CD4-positive, alpha-beta memory T cell (primary cell): Measurements from ENCODE around the gene APOA1. TPM values are rescaled to one million over a fixed set of nuclear protein-coding genes. Genes with fewer than 3 reads are reported as not detected.

Experiments used
- CTCF ChIA-PET: fragments of 350-600 bp; sonication (Branson Sonifier 250); formaldehyde crosslinking; loops from one replicate; lab custom pipeline; 2021; ENCODE audit warnings: inconsistent platforms; ENCODE audit not compliant: partially characterized antibody; lab: Charles Lee
- POLR2A ChIA-PET: fragments of 350-600 bp; sonication (Branson Sonifier 250); formaldehyde crosslinking; loops from one replicate; lab custom pipeline; 2021; ENCODE audit not compliant: partially characterized antibody; lab: Charles Lee
- DNase-seq, 5 donors: peaks; one replicate each; pipeline versions ENCODE4 v3.0.0 to v3.0.0-alpha.2; 2020 to 2022; ENCODE audit warnings: mixed read lengths in 1 of 5
- H3K27ac ChIP-seq: one replicate; pipeline ENCODE4 v1.7.0; 2013; ENCODE audit warnings: low read depth, low read length
- H3K27me3 ChIP-seq: 2 replicates; pipeline ENCODE4 v1.7.0; 2013; ENCODE audit warnings: mild to moderate bottlenecking, low read length, moderate library complexity; ENCODE audit not compliant: insufficient read depth
- H3K36me3 ChIP-seq: 2 replicates; pipeline ENCODE4 v1.7.0; 2013; ENCODE audit warnings: mild to moderate bottlenecking, low read length, moderate library complexity; ENCODE audit not compliant: insufficient read depth
- H3K4me1 ChIP-seq: 2 replicates; pipeline ENCODE4 v1.7.0; 2013; ENCODE audit warnings: mild to moderate bottlenecking, low read length, moderate library complexity; ENCODE audit not compliant: insufficient read depth
- H3K4me3 ChIP-seq, 2 donors: one replicate each; pipeline ENCODE4 v1.7.0; 2013; ENCODE audit warnings: low read length in 2 of 2, mild to moderate bottlenecking in 1 of 2
- H3K9me3 ChIP-seq, 2 donors: one replicate each; pipeline ENCODE4 v1.7.0; 2013; ENCODE audit warnings: low read length in 2 of 2, control low read depth in 1 of 2; ENCODE audit not compliant: control insufficient read depth in 1 of 2
- H3K27ac Mint-ChIP-seq, 7 donors: one replicate each; pipeline ENCODE4 v1.8.0; 2020 to 2021; ENCODE audit warnings: mixed read lengths in 7 of 7, mild to moderate bottlenecking in 6 of 7, inconsistent platforms in 3 of 7, moderate library complexity in 3 of 7
- H3K27me3 Mint-ChIP-seq, 2 donors: one replicate each; pipeline ENCODE4 v1.8.0; 2020 to 2021; ENCODE audit warnings: mixed read lengths in 2 of 2
- H3K36me3 Mint-ChIP-seq, 2 donors: one replicate each; pipeline ENCODE4 v1.8.0; 2020 to 2021; ENCODE audit warnings: mixed read lengths in 2 of 2, inconsistent platforms in 1 of 2, mild to moderate bottlenecking in 1 of 2
- H3K4me1 Mint-ChIP-seq, 4 donors: one replicate each; pipeline ENCODE4 v1.8.0; 2020 to 2021; ENCODE audit warnings: mixed read lengths in 4 of 4, mild to moderate bottlenecking in 1 of 4
- H3K4me3 Mint-ChIP-seq, 8 donors: one replicate each; pipeline ENCODE4 v1.8.0; 2020 to 2021; ENCODE audit warnings: mixed read lengths in 8 of 8, mild to moderate bottlenecking in 7 of 8, moderate library complexity in 6 of 8, inconsistent platforms in 3 of 8
- H3K9me3 Mint-ChIP-seq, 8 donors: one replicate each; pipeline ENCODE4 v1.8.0; 2020 to 2021; ENCODE audit warnings: mixed read lengths in 8 of 8, mild to moderate bottlenecking in 5 of 8, inconsistent platforms in 3 of 8, moderate library complexity in 1 of 8
- intact Hi-C: fragments of 100-400 bp; cut with micrococcal nuclease; formaldehyde crosslinking; loops from one replicate; pipeline ENCODE4 v1.15.1; 2023
- polyA plus RNA-seq, 2 donors: library from polyadenylated mRNA; unstranded; fragments of 300-500 nt; fragmentation: Illumina TruSeq; gene quantifications; one replicate each; pipeline ENCODE4 v1.2.3, GENCODE V29; 2021
- total RNA-seq, 2 experiments: library from RNA; stranded (reverse); gene quantifications; one replicate each; pipeline ENCODE4 v1.2.3, GENCODE V29; 2021

APOA1 gene
- total and polyA plus RNA-seq, 4 experiments from 2014 or later = 0.50 to 0.75 TPM; not detected in 2

- Mint-ChIP-seq H3K27me3 (no peaks in the 10 kb centered on the region), H3K4me1 (peaks cover 57 to 74% (median 64%) of the 10 kb centered on the region in 4 donors), H3K4me3 (peak overlapping the region in 7 of 8 donors; percentile 21 to 79 (median 69)), H3K36me3 (peaks cover 25 to 32% of the 10 kb centered on the region in 2 donors), H3K9me3 (peaks cover 0 to 4% (median 0%) of the 10 kb centered on the region in 8 donors), H3K27ac (peak overlapping the region; percentile 83 to 98 (median 95))
- ChIA-PET CTCF (interaction anchor here (0.8 to 12.6 kb wide), 7 partner anchors 9 to 251 kb away, joined by 3 to 168 read pairs (median 9); partner anchors contain the start of genes APOA1, APOA5 and SIK3), POLR2A (interaction anchor here (1.5 to 7.7 kb wide), 5 partner anchors 9 to 242 kb away, joined by 3 to 103 read pairs (median 37); partner anchors contain the start of genes APOA1, SIK3 and ZPR1)
- H3K27ac ChIP-seq = peak overlapping the region; percentile 36
- no peaks in the 10 kb centered on the region for H3K27me3 ChIP-seq
- DNase-seq = no peak
- no peak overlapping the region for H3K4me3 ChIP-seq
- no peaks in the 10 kb centered on the region for H3K9me3 ChIP-seq
- H3K36me3 ChIP-seq = peaks cover 19% of the 10 kb centered on the region
- H3K4me1 ChIP-seq = peaks cover 68% of the 10 kb centered on the region
- intact Hi-C loops = no loop called here
These were observed 18.0 kb upstream of the APOA1 start for GRCh38 chr11:116855413-116855812.

GRCh38 chr11:116853461-116854073 lies 16.1 kb upstream of the APOA1 start:
- Mint-ChIP-seq H3K9me3 (peaks cover 0 to 4% (median 0%) of the 10 kb centered on the region in 8 donors), H3K4me1 (peaks cover 67 to 84% (median 74%) of the 10 kb centered on the region in 4 donors), H3K27ac (peak overlapping the region; percentile 83 to 98 (median 95)), H3K36me3 (peaks cover 26 to 27% of the 10 kb centered on the region in 2 donors), H3K4me3 (peak overlapping the region; percentile 53 to 90 (median 77)), H3K27me3 (no peaks in the 10 kb centered on the region)
- peak overlapping the region; percentile 8 to 38 for H3K4me3 ChIP-seq
- no peaks in the 10 kb centered on the region for H3K9me3 ChIP-seq
- peak overlapping the region; percentile 52 for H3K27ac ChIP-seq
- intact Hi-C loops = loop anchor here (1.0 to 5.0 kb wide), 5 partner anchors 17 to 379 kb away; partner anchors contain the start of genes APOA5, BUD13, PCSK7 and RNF214
- peak; percentile 81 to 91 (median 85) for DNase-seq
- H3K4me1 ChIP-seq = peaks cover 81% of the 10 kb centered on the region
- no peaks in the 10 kb centered on the region for H3K27me3 ChIP-seq
- CTCF ChIA-PET = interaction anchor here (0.6 to 12.6 kb wide), 9 partner anchors 11 to 252 kb away, joined by 3 to 168 read pairs (median 5); partner anchors contain the start of genes APOA1, APOA5, BUD13 and SIK3
- H3K36me3 ChIP-seq = peaks cover 18% of the 10 kb centered on the region
- POLR2A ChIA-PET = interaction anchor here (0.6 to 7.7 kb wide), 27 partner anchors 8 to 374 kb away, joined by 3 to 103 read pairs (median 6); partner anchors contain the start of genes APOA1, APOA5, PAFAH1B2 and SIDT2

- intact Hi-C loops = loop anchor here (1.0 to 5.0 kb wide), 5 partner anchors 16 to 380 kb away; partner anchors contain the start of genes APOA5, BUD13, PCSK7 and RNF214
- Histone ChIP-seq H3K9me3 (no peaks in the 10 kb centered on the region), H3K4me3 (peak overlapping the region in 1 of 2 donors; percentile 38), H3K27me3 (no peaks in the 10 kb centered on the region), H3K4me1 (peaks cover 81% of the 10 kb centered on the region), H3K27ac (peak overlapping the region; percentile 52), H3K36me3 (peaks cover 13% of the 10 kb centered on the region)
- H3K4me1 Mint-ChIP-seq = peaks cover 67 to 79% (median 73%) of the 10 kb centered on the region in 4 donors
- H3K9me3 Mint-ChIP-seq = peaks cover 0 to 4% (median 0%) of the 10 kb centered on the region in 8 donors
- ChIA-PET CTCF (interaction anchor here (1.2 to 12.6 kb wide), 10 partner anchors 13 to 291 kb away, joined by 3 to 168 read pairs (median 6); partner anchors contain the start of genes APOA1, APOA5, BUD13 and PAFAH1B2), POLR2A (interaction anchor here (0.9 to 7.7 kb wide), 19 partner anchors 9 to 327 kb away, joined by 3 to 103 read pairs (median 12); partner anchors contain the start of genes APOA1, APOA5, PAFAH1B2 and SIDT2)
- H3K36me3 Mint-ChIP-seq = peaks cover 17 to 18% of the 10 kb centered on the region in 2 donors
- H3K27me3 Mint-ChIP-seq = no peaks in the 10 kb centered on the region
- peak overlapping the region in 7 of 8 donors; percentile 53 to 90 (median 77) for H3K4me3 Mint-ChIP-seq
- peak overlapping the region; percentile 83 to 98 (median 95) for H3K27ac Mint-ChIP-seq
- no peak for DNase-seq
These were observed 15.0 kb upstream of the APOA1 start for GRCh38 chr11:116852261-116853031.

GRCh38 chr11:116851626-116852025 lies 14.2 kb upstream of the APOA1 start:
- Histone ChIP-seq H3K9me3 (no peaks in the 10 kb centered on the region), H3K27me3 (no peaks in the 10 kb centered on the region), H3K4me3 (peak overlapping the region; percentile 4 to 22), H3K36me3 (peaks cover 21% of the 10 kb centered on the region), H3K27ac (peak overlapping the region; percentile 52), H3K4me1 (peaks cover 75% of the 10 kb centered on the region)
- intact Hi-C loops = loop anchor here (2.0 to 5.0 kb wide), 3 partner anchors 79 to 381 kb away; partner anchors contain the start of genes BUD13, PCSK7 and RNF214
- H3K36me3 Mint-ChIP-seq = peaks cover 19 to 20% of the 10 kb centered on the region in 2 donors
- peak; percentile 35 to 75 (median 48) for DNase-seq
- CTCF ChIA-PET = interaction anchor here (0.6 to 12.6 kb wide), 9 partner anchors 10 to 254 kb away, joined by 3 to 168 read pairs (median 9); partner anchors contain the start of genes APOA1, APOA5, SIK3 and ZPR1
- H3K4me3 Mint-ChIP-seq = peak overlapping the region; percentile 53 to 90 (median 76)
- POLR2A ChIA-PET = interaction anchor here (0.9 to 7.7 kb wide), 11 partner anchors 10 to 293 kb away, joined by 3 to 103 read pairs (median 16); partner anchors contain the start of genes APOA1, APOA5, PAFAH1B2 and SIK3
- peak overlapping the region; percentile 83 to 98 (median 95) for H3K27ac Mint-ChIP-seq
- peaks cover 0 to 4% (median 0%) of the 10 kb centered on the region in 8 donors for H3K9me3 Mint-ChIP-seq
- no peaks in the 10 kb centered on the region for H3K27me3 Mint-ChIP-seq
- peaks cover 62 to 71% (median 67%) of the 10 kb centered on the region in 4 donors for H3K4me1 Mint-ChIP-seq

- Histone ChIP-seq H3K36me3 (peaks cover 42% of the 10 kb centered on the region), H3K4me1 (peaks cover 54% of the 10 kb centered on the region), H3K27me3 (no peaks in the 10 kb centered on the region), H3K4me3 (no peak overlapping the region), H3K27ac (no peak overlapping the region), H3K9me3 (no peaks in the 10 kb centered on the region)
- Mint-ChIP-seq H3K4me1 (peaks cover 47 to 52% (median 50%) of the 10 kb centered on the region in 4 donors), H3K9me3 (peaks cover 0 to 3% (median 0%) of the 10 kb centered on the region in 8 donors), H3K36me3 (peaks cover 39 to 40% of the 10 kb centered on the region in 2 donors), H3K27ac (peak overlapping the region in 6 of 7 donors; percentile 30 to 97 (median 64)), H3K27me3 (no peaks in the 10 kb centered on the region), H3K4me3 (no peak overlapping the region)
- intact Hi-C loops = no loop called here
- DNase-seq = no peak
- CTCF ChIA-PET = interaction anchor here (1.1 to 12.6 kb wide), 4 partner anchors 9 to 256 kb away, joined by 3 to 168 read pairs (median 35); partner anchors contain the start of genes APOA1 and APOA5
- POLR2A ChIA-PET = interaction anchor here (1.1 to 7.7 kb wide), 3 partner anchors 13 to 249 kb away, joined by 3 to 103 read pairs (median 4); partner anchors contain the start of genes APOA1 and ZPR1
These were observed 12.1 kb upstream of the APOA1 start for GRCh38 chr11:116849486-116849885.

- no peak overlapping the region for H3K4me3 Mint-ChIP-seq
- peaks cover 39 to 40% of the 10 kb centered on the region in 2 donors for H3K36me3 Mint-ChIP-seq
- ChIA-PET POLR2A (interaction anchor here (1.1 to 7.7 kb wide), 3 partner anchors 13 to 250 kb away, joined by 3 to 103 read pairs (median 4); partner anchors contain the start of genes APOA1 and ZPR1), CTCF (interaction anchor here (1.1 to 12.6 kb wide), 4 partner anchors 9 to 256 kb away, joined by 3 to 168 read pairs (median 35); partner anchors contain the start of genes APOA1 and APOA5)
- Histone ChIP-seq H3K27ac (no peak overlapping the region), H3K36me3 (peaks cover 42% of the 10 kb centered on the region), H3K9me3 (no peaks in the 10 kb centered on the region), H3K4me1 (peaks cover 49% of the 10 kb centered on the region), H3K27me3 (no peaks in the 10 kb centered on the region), H3K4me3 (no peak overlapping the region)
- peaks cover 0 to 2% (median 0%) of the 10 kb centered on the region in 8 donors for H3K9me3 Mint-ChIP-seq
- DNase-seq = no peak
- H3K27ac Mint-ChIP-seq = peak overlapping the region in 1 of 7 donors; percentile 24
- peaks cover 43 to 47% (median 46%) of the 10 kb centered on the region in 4 donors for H3K4me1 Mint-ChIP-seq
- H3K27me3 Mint-ChIP-seq = no peaks in the 10 kb centered on the region
- intact Hi-C loops = no loop called here
These were observed 11.6 kb upstream of the APOA1 start for GRCh38 chr11:116849060-116849459.
